GM18508 (cell line): ENCODE results near the gene TFF3.

Experiments
- ATAC-seq: cut with Tn5 transposase; IDR thresholded peaks from one replicate; pipeline ENCODE4 v1.9.1; 2021; ENCODE audit warnings: moderate number of reproducible peaks; ENCODE audit not compliant: insufficient read depth, unreplicated experiment

Gene TFF3

DNA sequence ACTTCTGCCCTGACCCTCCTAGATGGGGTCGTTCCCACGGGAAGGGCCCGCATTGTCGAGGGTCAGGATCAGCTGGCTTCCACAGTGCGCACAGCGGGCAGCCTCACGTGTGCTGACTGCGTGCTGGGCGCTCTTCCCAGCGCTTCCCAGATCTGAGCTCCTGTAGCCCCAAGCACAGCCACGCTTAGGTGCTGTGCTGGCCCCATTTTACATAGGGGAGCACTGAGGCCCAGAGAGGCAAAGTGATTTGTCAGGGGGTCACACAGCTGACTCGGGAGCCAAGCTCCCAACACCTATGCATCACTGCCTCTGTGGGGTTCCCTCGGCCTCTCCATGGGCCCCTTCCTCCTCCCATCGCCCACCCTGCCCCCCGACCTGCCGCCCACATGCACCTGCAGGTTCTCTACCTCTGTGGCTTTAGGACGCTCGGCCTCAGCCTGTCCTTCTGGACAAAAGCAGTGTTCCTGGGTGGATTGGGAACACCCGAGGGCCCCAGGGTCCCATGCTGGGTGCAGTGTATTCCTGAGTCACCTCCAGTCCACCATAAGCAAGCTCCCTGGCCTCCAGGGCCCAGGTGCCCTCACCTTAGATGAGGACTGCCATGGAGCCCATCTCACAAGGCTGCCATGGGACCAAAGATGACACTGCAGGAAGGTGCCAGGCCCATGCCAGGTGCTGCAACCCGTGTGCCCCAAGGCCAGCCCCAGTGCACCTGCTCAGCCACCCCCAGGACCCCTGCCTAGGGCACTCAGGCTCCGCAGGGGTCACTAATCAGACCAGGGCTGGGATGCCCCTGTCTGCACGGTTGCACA is 23.3 kb downstream of the TFF3 start:
- ATAC-seq, result no peak

GRCh38 chr21:42291003-42291750 is 24.0 kb downstream of the TFF3 start:
- ATAC-seq, result no peak

GRCh38 chr21:42290505-42290904 is 24.7 kb downstream of the TFF3 start:
- ATAC-seq, result no peak

DNA sequence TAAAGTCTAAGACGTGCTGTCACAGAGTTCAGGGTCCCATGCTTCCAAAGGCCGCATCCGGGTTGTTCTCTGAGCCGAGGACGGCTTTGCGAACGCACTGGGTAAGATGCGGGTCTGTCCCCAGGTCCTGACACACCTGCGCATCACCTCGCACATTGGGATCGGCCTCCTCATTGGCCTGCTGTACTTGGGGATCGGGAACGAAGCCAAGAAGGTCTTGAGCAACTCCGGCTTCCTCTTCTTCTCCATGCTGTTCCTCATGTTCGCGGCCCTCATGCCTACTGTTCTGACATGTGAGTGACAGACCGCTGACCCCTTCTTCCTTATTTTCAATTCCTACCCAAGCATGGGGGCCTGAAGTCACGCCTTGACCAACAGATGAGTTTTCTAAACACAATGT is 25.3 kb downstream of the TFF3 start:
- no peak for ATAC-seq

GRCh38 chr21:42288962-42289361 is 26.2 kb downstream of the TFF3 start:
- ATAC-seq, result no peak

DNA sequence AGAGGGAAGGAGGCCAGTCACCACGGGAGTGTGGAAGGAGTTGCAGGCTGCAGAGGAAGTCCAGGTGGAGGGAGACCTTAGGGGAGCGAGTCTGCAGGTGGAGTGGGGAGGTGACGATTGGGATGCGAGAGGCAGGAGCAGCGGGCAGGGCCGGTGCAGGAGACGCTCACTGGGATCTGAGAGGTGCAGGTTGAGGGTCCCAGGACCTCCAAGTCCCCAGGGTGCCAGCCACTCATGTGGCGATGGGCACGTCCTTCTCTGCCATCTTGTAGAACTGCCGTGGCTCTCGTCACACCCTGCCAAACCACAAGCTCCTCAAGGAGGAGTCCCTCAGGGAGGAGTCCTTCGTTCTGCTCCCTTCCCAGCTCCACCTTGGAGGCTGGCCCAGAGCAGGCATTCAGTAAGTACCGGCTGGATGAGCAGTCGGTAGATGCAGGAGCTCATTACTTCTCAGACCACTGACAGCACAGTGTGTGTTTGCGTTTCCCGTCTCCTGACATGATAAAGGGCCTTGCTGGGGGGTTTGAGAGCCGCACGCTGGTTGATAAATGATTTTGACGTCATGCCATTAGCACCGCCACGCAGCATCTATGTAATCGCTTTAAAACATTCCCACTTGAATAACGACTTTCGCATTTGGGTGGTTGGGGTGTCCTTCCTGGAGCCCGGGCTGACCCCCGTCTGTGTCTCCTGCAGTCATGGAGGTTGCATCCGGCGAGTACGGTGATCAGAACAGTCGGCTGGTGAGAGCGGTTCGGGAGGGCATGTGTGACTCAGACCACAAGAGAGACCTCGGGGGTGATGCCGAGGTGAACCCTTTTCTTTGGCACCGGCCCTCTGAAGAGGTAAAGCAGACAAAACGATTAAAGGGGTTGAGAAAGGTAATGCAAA is 27.8 kb downstream of the TFF3 start:
- no peak for ATAC-seq

DNA sequence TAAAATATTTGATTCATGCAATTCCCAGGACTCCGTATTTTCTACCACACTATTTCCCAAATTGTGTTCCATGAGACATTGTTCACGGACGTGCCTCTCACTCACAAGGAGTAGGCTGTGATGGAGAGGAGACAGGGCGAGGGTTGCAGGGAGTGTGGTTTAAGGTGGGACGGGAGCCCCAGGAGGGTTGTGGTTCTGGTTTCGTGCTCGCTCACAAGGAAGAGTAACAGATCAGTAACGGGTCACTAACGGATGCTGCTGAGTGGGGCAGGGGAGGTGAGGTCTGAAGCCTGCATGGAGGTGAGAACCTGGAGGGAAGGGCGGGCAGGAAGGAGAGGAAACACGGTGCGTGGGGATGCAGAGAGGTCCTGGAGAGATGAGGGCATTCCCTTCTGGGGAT is 28.8 kb downstream of the TFF3 start:
- ATAC-seq, result no peak

DNA sequence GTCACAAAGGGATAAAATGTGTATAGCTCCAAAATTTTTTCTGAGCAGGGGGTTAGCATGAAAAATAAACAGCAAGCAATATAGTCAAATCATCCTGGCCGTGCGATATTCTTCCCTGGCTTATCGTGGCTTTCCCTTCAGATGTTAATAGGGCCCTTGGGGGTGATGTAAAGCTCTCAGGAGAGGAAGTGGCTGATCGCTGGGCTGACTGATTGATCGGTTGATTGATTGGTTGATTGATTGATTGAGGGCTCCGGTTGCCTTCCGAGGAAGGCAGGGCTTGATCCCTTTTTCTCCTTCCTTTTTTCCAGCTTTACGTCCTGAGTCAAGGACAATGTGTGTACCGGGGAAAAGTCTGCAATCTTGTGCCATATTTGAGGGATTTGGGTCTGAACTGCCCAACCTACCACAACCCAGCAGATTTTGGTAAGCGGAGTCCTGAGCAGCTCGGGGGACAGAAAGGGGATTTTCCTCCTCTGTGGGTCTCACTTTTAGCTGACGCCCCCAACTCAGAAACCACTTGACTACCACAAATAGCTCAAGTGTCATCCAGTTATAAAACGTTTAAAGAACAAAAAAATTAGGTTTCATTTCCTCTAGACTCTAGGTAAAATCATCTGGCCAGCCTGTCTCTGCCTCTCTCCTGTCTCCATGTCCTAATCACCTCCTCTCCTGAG is 29.5 kb downstream of the TFF3 start:
- no peak for ATAC-seq

DNA sequence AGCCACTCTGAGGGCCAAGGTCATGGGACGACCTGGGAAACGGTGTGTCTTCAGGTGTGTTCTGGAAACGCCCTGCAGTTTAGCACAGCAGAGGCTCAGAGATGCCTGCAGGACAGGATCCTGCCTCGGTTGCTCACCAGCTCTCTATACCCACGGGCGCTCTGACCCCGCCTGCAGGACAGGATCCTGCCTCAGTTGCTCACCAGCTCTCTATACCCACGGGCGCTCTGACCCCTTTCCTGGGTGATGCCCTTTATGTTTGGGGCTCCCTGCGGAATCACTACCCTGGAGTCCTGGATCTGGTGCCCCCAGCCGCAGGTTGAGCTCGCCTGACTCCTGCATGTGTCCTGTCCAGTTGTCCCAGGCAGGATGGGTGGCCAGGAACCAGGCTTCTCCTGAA is 32.5 kb downstream of the TFF3 start:
- ATAC-seq, result no peak

DNA sequence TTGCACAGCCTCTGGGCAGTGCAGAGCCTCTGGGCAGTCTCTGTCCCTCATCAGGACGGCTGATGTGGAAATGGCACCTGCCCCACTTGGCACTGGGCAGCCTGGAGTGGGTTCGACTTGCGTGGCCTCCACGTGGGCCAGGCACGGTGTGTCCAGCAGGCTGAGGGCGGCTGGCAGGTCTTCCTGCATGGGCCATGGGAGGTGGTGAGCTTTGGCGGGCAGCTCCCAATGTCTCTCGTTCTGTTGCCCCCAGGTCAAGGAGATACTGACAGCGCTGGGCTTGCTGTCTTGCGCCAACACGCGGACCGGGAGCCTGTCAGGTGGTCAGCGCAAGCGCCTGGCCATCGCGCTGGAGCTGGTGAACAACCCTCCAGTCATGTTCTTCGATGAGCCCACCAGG is 33.2 kb downstream of the TFF3 start:
- ATAC-seq, result no peak

GRCh38 chr21:42281181-42281680 is 34.0 kb downstream of the TFF3 start:
- no peak for ATAC-seq

GRCh38 chr21:42280356-42281180 is 34.6 kb downstream of the TFF3 start:
- no peak for ATAC-seq

- no peak for ATAC-seq
Observed at GRCh38 chr21:42279888-42280287, 35.3 kb downstream of the TFF3 start.

DNA sequence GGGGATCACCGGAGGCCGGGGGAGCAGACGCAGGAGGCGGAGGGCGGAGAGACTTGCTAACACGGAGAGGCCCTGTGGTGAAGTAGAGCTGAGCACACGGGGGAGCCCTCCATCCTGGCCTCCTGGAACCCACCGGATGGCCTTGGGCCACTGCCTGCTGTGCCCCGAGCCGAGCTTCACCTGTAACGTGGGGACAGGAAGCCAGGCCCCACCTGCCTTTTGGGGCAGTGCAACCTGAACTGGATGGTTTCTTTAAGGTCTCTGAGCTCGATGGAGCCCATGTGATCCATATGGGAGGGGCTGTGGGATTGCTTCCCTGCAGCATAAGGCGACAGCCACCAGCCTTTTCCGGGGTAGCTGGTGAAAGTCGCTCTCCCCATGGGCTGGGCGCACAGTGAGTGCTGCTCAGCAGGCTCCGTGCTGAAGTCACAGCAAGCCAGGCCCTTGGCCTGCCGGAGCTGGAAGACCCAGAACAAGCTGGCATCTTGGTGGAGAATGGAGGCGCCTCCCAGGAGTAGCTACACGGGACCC is 35.8 kb downstream of the TFF3 start:
- ATAC-seq, result no peak

GRCh38 chr21:42278451-42279149 is 36.6 kb downstream of the TFF3 start:
- ATAC-seq, result no peak

GRCh38 chr21:42277593-42277992 is 37.6 kb downstream of the TFF3 start:
- ATAC-seq, result no peak

- no peak for ATAC-seq
Observed at GRCh38 chr21:42276526-42277154, 38.6 kb downstream of the TFF3 start.

DNA sequence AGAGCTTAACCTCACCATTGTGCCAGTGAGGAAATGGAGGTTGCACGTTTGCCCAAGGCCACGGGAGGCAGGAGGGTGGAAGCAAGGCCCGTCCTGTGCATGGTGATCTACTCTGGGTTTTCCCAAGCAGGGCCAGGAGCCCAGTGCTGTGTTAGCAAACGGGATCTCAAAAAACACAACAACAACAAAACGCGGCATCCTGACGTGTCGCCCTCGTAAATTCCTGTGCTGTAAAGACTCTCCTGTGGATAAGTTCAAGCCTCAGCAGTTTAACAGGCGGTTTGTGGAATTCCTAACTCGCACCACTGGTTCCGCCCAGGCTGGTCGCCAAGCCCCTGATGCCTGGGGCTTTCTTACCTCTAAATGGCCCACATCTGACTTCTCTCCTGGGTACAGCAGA is 39.1 kb downstream of the TFF3 start:
- no peak for ATAC-seq
